ENCODE data around the gene GPSM3.

- TF ChIP-seq CTCF (IDR thresholded peaks at IDR 0.05; ENCODE audit: borderline replicate concordance, extremely low read depth, low read length, poor library complexity, severe bottlenecking) (no peak), EZH2 (IDR thresholded peaks at IDR 0.05; ENCODE audit: borderline replicate concordance, low read depth, low read length, severe bottlenecking) (no peak)
Observed at GRCh38 chr6:32190911-32191677, 1.3 kb downstream of the GPSM3 start.

Measured in DND-41 (cell line).